Kidney (tissue), 14 donors: Measurements from ENCODE around the gene ZBTB7C. TPM values are rescaled to one million over a fixed set of nuclear protein-coding genes. Genes with fewer than 3 reads are reported as not detected.
A peak's percentile ranks its signal among the peaks of the same experiment; 100 is the strongest.

Experiments used
- DNase-seq, 5 donors: peaks; one replicate each; pipeline ENCODE4 v3.0.0-alpha.2; 2013 to 2020
- FAIRE-seq: peaks from 2 replicates; lab custom pipeline; 2012; peaks lifted over from hg19 to GRCh38; lab: Jason Lieb, UNC
- H3K27ac ChIP-seq, 2 donors: one replicate each; pipeline ENCODE4 v1.7.0; 2013; ENCODE audit warnings: low read depth in 2 of 2, low read length in 2 of 2, inconsistent platforms in 1 of 2
- H3K27me3 ChIP-seq: one replicate; pipeline ENCODE4 v1.7.1; 2013; ENCODE audit warnings: low read length, inconsistent platforms; ENCODE audit not compliant: control insufficient read depth, insufficient read depth
- H3K36me3 ChIP-seq, 3 donors: one replicate each; pipeline versions ENCODE4 v1.7.0 to v1.7.1; 2013; ENCODE audit warnings: low read length in 3 of 3, control low read depth in 1 of 3, inconsistent platforms in 1 of 3; ENCODE audit not compliant: insufficient read depth in 3 of 3, control insufficient read depth in 2 of 3
- H3K4me1 ChIP-seq, 3 donors: one replicate each; pipeline versions ENCODE4 v1.7.0 to v1.7.1; 2013; ENCODE audit warnings: low read length in 3 of 3, inconsistent platforms in 1 of 3, low read depth in 1 of 3; ENCODE audit not compliant: control insufficient read depth in 2 of 3, insufficient read depth in 2 of 3
- H3K4me3 ChIP-seq, 3 donors: one replicate each; pipeline versions ENCODE4 v1.7.0 to v1.8.1; 2013; ENCODE audit warnings: low read length in 3 of 3, control low read depth in 1 of 3, inconsistent platforms in 1 of 3
- H3K9ac ChIP-seq, 3 donors: one replicate each; pipeline versions ENCODE4 v1.7.0 to v1.7.1; 2013; ENCODE audit warnings: low read length in 3 of 3, control low read depth in 1 of 3, inconsistent platforms in 1 of 3
- H3K9me3 ChIP-seq, 3 donors: one replicate each; pipeline versions ENCODE4 v1.7.0 to v1.7.1; 2013; ENCODE audit warnings: low read length in 3 of 3, control low read depth in 1 of 3, inconsistent platforms in 1 of 3; ENCODE audit not compliant: control insufficient read depth in 2 of 3, insufficient read depth in 1 of 3
- intact Hi-C: fragments of 100-400 bp; cut with DNase I; formaldehyde crosslinking; loops from one replicate; pipeline ENCODE4 v1.11.1; 2022
- polyA plus RNA-seq: library from polyadenylated mRNA; stranded (reverse); fragments of 350-450 nt; fragmentation: Illumina TruSeq; extraction: RNeasy Lipid Tissue Mini Kit (QIAGEN cat#74804); gene quantifications from one replicate; pipeline ENCODE4 v1.2.3, GENCODE V29; 2014; ENCODE audit warnings: low read depth, low replicate concordance; ENCODE audit not compliant: insufficient read depth
- total RNA-seq: library from RNA; stranded (reverse); fragmentation: NEBNext Ultra II Directional; extraction: Animal tissue kit (Norgen Biotek cat#: 25700); gene quantifications from one replicate; pipeline ENCODE4 v1.2.1, GENCODE V29; 2021
- TF ChIP-seq, protein P1 (sequence below): IDR thresholded peaks from 3 replicates; pipeline ENCODE4 v1.5.1; 2012; ENCODE audit warnings: mild to moderate bottlenecking, moderate library complexity, borderline replicate concordance; ENCODE audit not compliant: insufficient read depth; ENCODE audit errors: extremely low read depth
- donor health status: control.
- donor health status: control.
- donor health status: control.
- donor health status: control.
- donor health status: control.
- donor health status: DM: yes; HTN: yes; CAD: no.
- donor health status: Normal renal cell carcinoma (clear cell type).

The ZBTB7C gene
- total and polyA plus RNA-seq, 2 donors from 2014 or later: 1.8 to 13.8 TPM

DNA sequence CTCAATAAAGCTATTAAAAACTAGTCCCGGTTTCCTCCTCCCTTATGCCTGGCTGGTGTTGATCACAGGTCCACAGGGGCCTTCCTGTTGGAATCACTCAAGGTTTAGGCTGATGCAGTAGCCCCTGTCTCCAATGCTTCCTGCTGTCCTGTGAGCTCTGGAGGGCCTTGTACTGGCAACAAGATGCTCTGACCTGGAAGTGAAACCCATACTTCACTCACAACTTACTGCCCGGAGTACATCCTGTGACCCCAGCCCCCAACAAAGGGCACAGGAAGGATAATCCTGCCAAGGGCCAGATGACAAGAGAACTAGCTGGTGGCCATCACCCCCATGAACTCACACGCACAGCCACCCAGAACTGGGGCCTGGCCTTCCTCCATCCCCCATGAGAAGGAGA is 50.3 kb downstream of the ZBTB7C start:
- no peak for FAIRE-seq

DNA sequence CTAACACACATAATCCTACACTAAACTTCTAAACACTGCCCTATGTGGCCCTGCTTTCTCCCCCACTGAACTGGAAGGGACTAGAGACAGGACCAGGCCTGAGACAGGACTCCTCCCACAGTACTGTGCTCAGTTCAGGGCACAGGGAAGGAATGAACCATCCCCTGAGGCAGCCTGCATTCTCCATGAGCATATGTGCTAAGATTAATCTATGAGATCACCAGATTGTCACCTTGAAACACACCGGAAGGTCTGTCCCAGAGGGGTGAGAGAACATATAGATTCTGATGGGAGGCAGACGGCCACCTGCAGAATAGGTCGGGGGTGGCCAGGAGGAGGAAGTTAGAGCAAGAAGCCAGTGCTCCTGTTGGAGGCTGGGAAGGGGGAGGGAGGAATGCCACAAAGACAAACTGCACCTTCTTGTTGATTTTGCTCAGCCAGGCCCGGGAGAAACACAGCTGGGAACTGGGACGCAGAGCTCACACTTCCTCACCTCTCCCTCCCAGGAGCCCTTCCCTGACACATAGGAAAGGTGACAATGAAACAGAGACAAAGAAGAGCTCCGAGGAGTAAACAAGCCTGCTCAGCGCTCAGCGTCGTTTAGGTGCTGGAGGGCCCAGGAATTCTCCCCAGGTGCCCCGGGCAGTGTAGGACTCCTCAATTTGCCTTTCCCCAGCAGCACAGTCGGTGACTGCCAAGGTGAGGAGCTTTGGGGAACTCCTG is 52.1 kb downstream of the ZBTB7C start:
- intact Hi-C loops: no loop called here

More for the DNA sequence above, 50.3 kb downstream of the ZBTB7C start:
- H3K36me3 ChIP-seq: no peaks in the 10 kb centered on the region
- TF ChIP-seq, protein P1, sequence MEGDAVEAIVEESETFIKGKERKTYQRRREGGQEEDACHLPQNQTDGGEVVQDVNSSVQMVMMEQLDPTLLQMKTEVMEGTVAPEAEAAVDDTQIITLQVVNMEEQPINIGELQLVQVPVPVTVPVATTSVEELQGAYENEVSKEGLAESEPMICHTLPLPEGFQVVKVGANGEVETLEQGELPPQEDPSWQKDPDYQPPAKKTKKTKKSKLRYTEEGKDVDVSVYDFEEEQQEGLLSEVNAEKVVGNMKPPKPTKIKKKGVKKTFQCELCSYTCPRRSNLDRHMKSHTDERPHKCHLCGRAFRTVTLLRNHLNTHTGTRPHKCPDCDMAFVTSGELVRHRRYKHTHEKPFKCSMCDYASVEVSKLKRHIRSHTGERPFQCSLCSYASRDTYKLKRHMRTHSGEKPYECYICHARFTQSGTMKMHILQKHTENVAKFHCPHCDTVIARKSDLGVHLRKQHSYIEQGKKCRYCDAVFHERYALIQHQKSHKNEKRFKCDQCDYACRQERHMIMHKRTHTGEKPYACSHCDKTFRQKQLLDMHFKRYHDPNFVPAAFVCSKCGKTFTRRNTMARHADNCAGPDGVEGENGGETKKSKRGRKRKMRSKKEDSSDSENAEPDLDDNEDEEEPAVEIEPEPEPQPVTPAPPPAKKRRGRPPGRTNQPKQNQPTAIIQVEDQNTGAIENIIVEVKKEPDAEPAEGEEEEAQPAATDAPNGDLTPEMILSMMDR: no peak
- H3K9me3 ChIP-seq: no peaks in the 10 kb centered on the region
- no peak overlapping the region for H3K4me3 ChIP-seq
- H3K27me3 ChIP-seq: no peaks in the 10 kb centered on the region
- no peak overlapping the region for H3K27ac ChIP-seq
- H3K4me1 ChIP-seq: no peaks in the 10 kb centered on the region
- intact Hi-C loops: no loop called here
- DNase-seq: peak in 1 of 5 donors; percentile 19
- no peak overlapping the region for H3K9ac ChIP-seq

DNA sequence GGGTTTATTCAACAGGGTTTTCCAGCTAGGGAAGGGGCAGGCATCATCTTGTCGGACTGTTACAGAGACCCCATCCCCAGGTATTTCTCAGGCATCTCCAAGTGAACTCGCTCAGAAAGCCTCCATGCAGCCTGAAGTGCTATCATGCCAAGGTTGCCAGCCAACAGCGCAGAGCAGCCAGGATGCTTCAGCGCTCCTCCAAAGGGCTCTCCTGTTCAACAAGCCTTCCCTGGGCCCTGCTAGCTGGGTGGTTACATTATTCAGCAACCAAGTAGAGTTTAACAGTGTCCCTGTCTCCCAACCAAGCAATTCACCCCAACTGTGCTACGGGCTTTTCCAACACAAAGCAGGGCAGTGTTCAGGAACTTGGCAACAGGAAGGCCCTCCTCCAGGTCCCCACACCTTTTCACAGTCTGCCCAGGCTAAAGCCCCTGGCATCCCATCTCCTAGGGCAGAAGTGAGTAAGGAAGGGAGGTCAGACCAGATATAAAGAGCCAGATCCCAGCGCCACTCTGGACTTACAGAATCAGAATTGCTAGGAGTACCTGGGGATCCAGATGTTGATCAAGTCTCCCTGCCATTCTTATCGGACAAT is 52.9 kb downstream of the ZBTB7C start:
- H3K9me3 ChIP-seq: no peaks in the 10 kb centered on the region
- no peaks in the 10 kb centered on the region for H3K27me3 ChIP-seq
- intact Hi-C loops: no loop called here
- no peaks in the 10 kb centered on the region for H3K4me1 ChIP-seq
- DNase-seq (peak in 2 of 5 donors; percentile 3 to 29), FAIRE-seq (no peak)
- no peaks in the 10 kb centered on the region for H3K36me3 ChIP-seq
- H3K9ac ChIP-seq: no peak overlapping the region
- H3K4me3 ChIP-seq: no peak overlapping the region
- TF ChIP-seq, protein P1: no peak
- H3K27ac ChIP-seq: no peak overlapping the region

More for the DNA sequence above, 52.1 kb downstream of the ZBTB7C start:
- Histone ChIP-seq H3K9me3 (no peaks in the 10 kb centered on the region), H3K9ac (no peak overlapping the region), H3K4me3 (no peak overlapping the region), H3K27me3 (no peaks in the 10 kb centered on the region), H3K4me1 (no peaks in the 10 kb centered on the region), H3K36me3 (no peaks in the 10 kb centered on the region), H3K27ac (no peak overlapping the region)
- DNase-seq: peak in 4 of 5 donors; percentile 58 to 78 (median 73)
- TF ChIP-seq, protein P1: no peak
- FAIRE-seq: no peak
